HEK293 (cell line): Measurements from ENCODE around the gene HOGA1.

Experiments
- GLI4 ChIP-seq: fragments of 450-650 bp; formaldehyde crosslinking; IDR thresholded peaks from 2 replicates; pipeline ENCODE4 v1.5.1; 2016; ENCODE audit warnings: missing biosample characterization, missing genetic modification characterization
- KLF1 ChIP-seq: fragments of 450-650 bp; formaldehyde crosslinking; IDR thresholded peaks from 2 replicates; pipeline ENCODE4 v1.5.1; 2016; ENCODE audit warnings: missing biosample characterization, missing genetic modification characterization
- PATZ1 ChIP-seq: fragments of 450-650 bp; formaldehyde crosslinking; IDR thresholded peaks from 2 replicates; pipeline ENCODE4 v1.5.1; 2016; ENCODE audit warnings: missing biosample characterization, missing genetic modification characterization
- PRDM6 ChIP-seq: fragments of 450-650 bp; formaldehyde crosslinking; IDR thresholded peaks from 2 replicates; pipeline ENCODE4 v1.5.1; 2017; ENCODE audit warnings: missing biosample characterization, missing genetic modification characterization
- SP3 ChIP-seq: fragments of 450-650 bp; formaldehyde crosslinking; IDR thresholded peaks from 2 replicates; pipeline ENCODE4 v1.5.1; 2016; ENCODE audit warnings: missing biosample characterization, missing genetic modification characterization
- TCF7L2 ChIP-seq: IDR thresholded peaks from 2 replicates; pipeline ENCODE4 v1.6.1; 2011; ENCODE audit warnings: low read depth, mild to moderate bottlenecking, inconsistent platforms, low read length, moderate library complexity, borderline replicate concordance
- TRIM28 ChIP-seq: IDR thresholded peaks from 2 replicates; pipeline ENCODE4 v1.6.1; 2011; ENCODE audit warnings: low read length, control low read depth, borderline replicate concordance
- ZEB2 ChIP-seq: fragments of 450-650 bp; formaldehyde crosslinking; IDR thresholded peaks from 2 replicates; pipeline ENCODE4 v1.5.1; 2016; ENCODE audit warnings: missing biosample characterization, missing genetic modification characterization
- ZFP41 ChIP-seq: fragments of 450-650 bp; formaldehyde crosslinking; IDR thresholded peaks from 2 replicates; pipeline ENCODE4 v1.5.1; 2016; ENCODE audit warnings: missing biosample characterization, missing genetic modification characterization, borderline replicate concordance
- ZFP69B ChIP-seq: fragments of 450-650 bp; formaldehyde crosslinking; IDR thresholded peaks from 2 replicates; pipeline ENCODE4 v1.5.1; 2016; ENCODE audit warnings: missing biosample characterization, missing genetic modification characterization
- ZNF114 ChIP-seq: fragments of 450-650 bp; formaldehyde crosslinking; IDR thresholded peaks from 2 replicates; pipeline ENCODE4 v1.5.0; 2017; ENCODE audit warnings: missing biosample characterization, missing genetic modification characterization
- ZNF184 ChIP-seq: fragments of 450-650 bp; IDR thresholded peaks from 2 replicates; pipeline ENCODE4 v1.5.1; 2018; ENCODE audit warnings: missing biosample characterization, mild to moderate bottlenecking, missing genetic modification characterization
- ZNF24 ChIP-seq: fragments of 450-650 bp; formaldehyde crosslinking; IDR thresholded peaks from 2 replicates; pipeline ENCODE4 v1.5.1; 2016; ENCODE audit warnings: missing biosample characterization, missing genetic modification characterization
- ZNF335 ChIP-seq: fragments of 450-650 bp; formaldehyde crosslinking; conservative IDR thresholded peaks from 2 replicates; pipeline ENCODE4 v1.5.1; 2016; ENCODE audit warnings: missing biosample characterization, missing genetic modification characterization
- ZNF341 ChIP-seq: fragments of 450-650 bp; formaldehyde crosslinking; IDR thresholded peaks from 2 replicates; pipeline ENCODE4; 2016; ENCODE audit warnings: low read depth, missing biosample characterization, missing genetic modification characterization
- ZNF354C ChIP-seq: fragments of 450-650 bp; formaldehyde crosslinking; IDR thresholded peaks from 2 replicates; pipeline ENCODE4 v1.5.1; 2016; ENCODE audit warnings: missing biosample characterization, missing genetic modification characterization, low read depth, borderline replicate concordance
- ZNF654 ChIP-seq: fragments of 450-650 bp; formaldehyde crosslinking; IDR thresholded peaks from 2 replicates; pipeline ENCODE4 v1.5.1; 2016; ENCODE audit warnings: low read depth, missing biosample characterization, missing genetic modification characterization
- ZNF660 ChIP-seq: fragments of 450-650 bp; IDR thresholded peaks from 2 replicates; pipeline ENCODE4 v1.5.1; 2018; ENCODE audit warnings: missing biosample characterization, mild to moderate bottlenecking, missing genetic modification characterization
- ZNF670 ChIP-seq: fragments of 450-650 bp; formaldehyde crosslinking; IDR thresholded peaks from 2 replicates; pipeline ENCODE4 v1.5.1; 2016; ENCODE audit warnings: missing biosample characterization, missing genetic modification characterization, low read depth
- ZNF677 ChIP-seq: fragments of 450-650 bp; IDR thresholded peaks from 2 replicates; pipeline ENCODE4 v1.5.0; 2018; ENCODE audit warnings: missing biosample characterization, mild to moderate bottlenecking, missing genetic modification characterization, moderate library complexity
- ZNF785 ChIP-seq: fragments of 450-650 bp; formaldehyde crosslinking; IDR thresholded peaks from 2 replicates; pipeline ENCODE4 v1.5.1; 2016; ENCODE audit warnings: missing biosample characterization, missing genetic modification characterization
- ZNF830 ChIP-seq: fragments of 450-650 bp; IDR thresholded peaks from 2 replicates; pipeline ENCODE4 v1.5.0; 2018; ENCODE audit warnings: missing biosample characterization, missing genetic modification characterization, low read depth, mild to moderate bottlenecking, moderate library complexity
- TF ChIP-seq, protein P1 (sequence below): fragments of 450-650 bp; formaldehyde crosslinking; IDR thresholded peaks from 2 replicates; pipeline ENCODE4 v1.5.1; 2016; ENCODE audit warnings: missing biosample characterization, missing genetic modification characterization
- TF ChIP-seq, protein P2 (sequence below): fragments of 450-650 bp; formaldehyde crosslinking; IDR thresholded peaks from 2 replicates; pipeline ENCODE4 v1.5.1; 2016; ENCODE audit warnings: missing biosample characterization, missing genetic modification characterization, borderline replicate concordance
- TF ChIP-seq, protein P3 (sequence below): fragments of 450-650 bp; formaldehyde crosslinking; IDR thresholded peaks from 2 replicates; pipeline ENCODE4 v1.5.1; 2016; ENCODE audit warnings: missing biosample characterization, missing genetic modification characterization
- TF ChIP-seq, protein P4 (sequence below): fragments of 450-650 bp; IDR thresholded peaks from 2 replicates; pipeline ENCODE4 v1.5.1; 2018; ENCODE audit warnings: missing biosample characterization, mild to moderate bottlenecking, missing genetic modification characterization

The HOGA1 gene

DNA sequence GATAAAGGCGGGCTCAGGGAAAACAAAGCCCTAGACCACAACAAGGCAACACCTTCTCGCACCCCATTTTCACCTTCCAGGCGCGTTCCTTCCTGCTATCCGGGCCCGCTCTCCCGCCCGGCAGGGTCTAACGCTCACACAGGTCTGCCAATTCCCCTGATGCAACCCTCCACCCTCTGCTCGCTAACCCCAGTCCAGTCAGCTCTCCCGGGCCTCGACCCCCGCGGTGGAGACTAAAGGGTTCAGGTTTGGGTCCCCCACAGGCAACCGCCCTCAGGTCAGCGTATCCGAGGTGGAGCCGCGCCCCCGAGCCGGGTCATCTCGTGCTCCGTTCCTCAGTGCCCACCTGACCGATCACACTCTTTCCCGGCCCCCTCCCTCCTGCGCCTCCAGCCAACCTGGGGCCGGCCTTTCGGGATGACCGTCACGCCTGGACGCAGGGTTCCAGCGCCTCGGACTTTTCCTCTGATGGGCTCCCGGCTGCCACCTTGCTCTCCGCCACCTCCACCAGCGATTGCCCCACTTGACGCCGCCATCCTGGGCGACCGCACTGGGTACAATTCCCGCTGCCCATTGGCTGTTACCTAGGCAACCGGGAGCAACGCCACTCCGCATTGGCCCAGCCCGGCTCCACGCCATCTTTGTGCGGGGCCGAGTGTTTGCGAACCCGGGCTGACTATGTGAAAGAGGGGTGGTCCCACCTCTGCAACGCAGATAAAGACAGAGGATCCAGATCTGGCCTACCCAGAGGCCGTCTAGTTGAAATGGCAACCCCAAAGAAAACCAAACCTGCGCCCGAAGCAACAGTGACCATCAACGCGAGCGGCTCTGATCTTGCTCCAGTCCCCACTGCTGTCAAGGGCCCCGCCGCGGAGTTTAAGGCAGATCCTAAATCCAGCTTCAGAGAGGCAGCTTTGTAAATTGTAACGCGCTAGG, 49.0 kb downstream of the HOGA1 start, which contains the start of gene MORN4 (continued):
- TF ChIP-seq SP3 (tag by site-specific recombination) = peak; percentile 80
- TF ChIP-seq ZNF354C (tag by site-specific recombination) = no peak
- TF ChIP-seq ZNF24 (tag by site-specific recombination) = no peak; the same call in 1 of the 2 replicates
- no peak for TF ChIP-seq TCF7L2
- TF ChIP-seq ZNF335 (tag by site-specific recombination) = peak; percentile 88
- peak; percentile 98 for TF ChIP-seq ZFP69B (tag by site-specific recombination)
- TF ChIP-seq GLI4 (tag by site-specific recombination) = no peak
- peak; percentile 77 for TF ChIP-seq PATZ1 (tag by site-specific recombination)
- no peak for TF ChIP-seq ZNF670 (tag by site-specific recombination)
- TF ChIP-seq ZNF341 (tag by site-specific recombination) = peak; percentile 44
- TF ChIP-seq ZNF654 (tag by site-specific recombination) = no peak
- TF ChIP-seq, protein P1, sequence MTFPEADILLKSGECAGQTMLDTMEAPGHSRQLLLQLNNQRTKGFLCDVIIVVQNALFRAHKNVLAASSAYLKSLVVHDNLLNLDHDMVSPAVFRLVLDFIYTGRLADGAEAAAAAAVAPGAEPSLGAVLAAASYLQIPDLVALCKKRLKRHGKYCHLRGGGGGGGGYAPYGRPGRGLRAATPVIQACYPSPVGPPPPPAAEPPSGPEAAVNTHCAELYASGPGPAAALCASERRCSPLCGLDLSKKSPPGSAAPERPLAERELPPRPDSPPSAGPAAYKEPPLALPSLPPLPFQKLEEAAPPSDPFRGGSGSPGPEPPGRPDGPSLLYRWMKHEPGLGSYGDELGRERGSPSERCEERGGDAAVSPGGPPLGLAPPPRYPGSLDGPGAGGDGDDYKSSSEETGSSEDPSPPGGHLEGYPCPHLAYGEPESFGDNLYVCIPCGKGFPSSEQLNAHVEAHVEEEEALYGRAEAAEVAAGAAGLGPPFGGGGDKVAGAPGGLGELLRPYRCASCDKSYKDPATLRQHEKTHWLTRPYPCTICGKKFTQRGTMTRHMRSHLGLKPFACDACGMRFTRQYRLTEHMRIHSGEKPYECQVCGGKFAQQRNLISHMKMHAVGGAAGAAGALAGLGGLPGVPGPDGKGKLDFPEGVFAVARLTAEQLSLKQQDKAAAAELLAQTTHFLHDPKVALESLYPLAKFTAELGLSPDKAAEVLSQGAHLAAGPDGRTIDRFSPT = peak; percentile 99
- no peak for TF ChIP-seq ZNF785
- no peak for TF ChIP-seq TRIM28
- no peak for TF ChIP-seq ZEB2 (tag by site-specific recombination)
- TF ChIP-seq, protein P2, sequence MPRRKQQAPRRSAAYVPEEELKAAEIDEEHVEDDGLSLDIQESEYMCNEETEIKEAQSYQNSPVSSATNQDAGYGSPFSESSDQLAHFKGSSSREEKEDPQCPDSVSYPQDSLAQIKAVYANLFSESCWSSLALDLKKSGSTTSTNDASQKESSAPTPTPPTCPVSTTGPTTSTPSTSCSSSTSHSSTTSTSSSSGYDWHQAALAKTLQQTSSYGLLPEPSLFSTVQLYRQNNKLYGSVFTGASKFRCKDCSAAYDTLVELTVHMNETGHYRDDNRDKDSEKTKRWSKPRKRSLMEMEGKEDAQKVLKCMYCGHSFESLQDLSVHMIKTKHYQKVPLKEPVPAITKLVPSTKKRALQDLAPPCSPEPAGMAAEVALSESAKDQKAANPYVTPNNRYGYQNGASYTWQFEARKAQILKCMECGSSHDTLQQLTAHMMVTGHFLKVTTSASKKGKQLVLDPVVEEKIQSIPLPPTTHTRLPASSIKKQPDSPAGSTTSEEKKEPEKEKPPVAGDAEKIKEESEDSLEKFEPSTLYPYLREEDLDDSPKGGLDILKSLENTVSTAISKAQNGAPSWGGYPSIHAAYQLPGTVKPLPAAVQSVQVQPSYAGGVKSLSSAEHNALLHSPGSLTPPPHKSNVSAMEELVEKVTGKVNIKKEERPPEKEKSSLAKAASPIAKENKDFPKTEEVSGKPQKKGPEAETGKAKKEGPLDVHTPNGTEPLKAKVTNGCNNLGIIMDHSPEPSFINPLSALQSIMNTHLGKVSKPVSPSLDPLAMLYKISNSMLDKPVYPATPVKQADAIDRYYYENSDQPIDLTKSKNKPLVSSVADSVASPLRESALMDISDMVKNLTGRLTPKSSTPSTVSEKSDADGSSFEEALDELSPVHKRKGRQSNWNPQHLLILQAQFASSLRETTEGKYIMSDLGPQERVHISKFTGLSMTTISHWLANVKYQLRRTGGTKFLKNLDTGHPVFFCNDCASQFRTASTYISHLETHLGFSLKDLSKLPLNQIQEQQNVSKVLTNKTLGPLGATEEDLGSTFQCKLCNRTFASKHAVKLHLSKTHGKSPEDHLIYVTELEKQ = no peak
- TF ChIP-seq, protein P3, sequence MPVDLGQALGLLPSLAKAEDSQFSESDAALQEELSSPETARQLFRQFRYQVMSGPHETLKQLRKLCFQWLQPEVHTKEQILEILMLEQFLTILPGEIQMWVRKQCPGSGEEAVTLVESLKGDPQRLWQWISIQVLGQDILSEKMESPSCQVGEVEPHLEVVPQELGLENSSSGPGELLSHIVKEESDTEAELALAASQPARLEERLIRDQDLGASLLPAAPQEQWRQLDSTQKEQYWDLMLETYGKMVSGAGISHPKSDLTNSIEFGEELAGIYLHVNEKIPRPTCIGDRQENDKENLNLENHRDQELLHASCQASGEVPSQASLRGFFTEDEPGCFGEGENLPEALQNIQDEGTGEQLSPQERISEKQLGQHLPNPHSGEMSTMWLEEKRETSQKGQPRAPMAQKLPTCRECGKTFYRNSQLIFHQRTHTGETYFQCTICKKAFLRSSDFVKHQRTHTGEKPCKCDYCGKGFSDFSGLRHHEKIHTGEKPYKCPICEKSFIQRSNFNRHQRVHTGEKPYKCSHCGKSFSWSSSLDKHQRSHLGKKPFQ (tag by site-specific recombination) = peak; percentile 70
- no peak for TF ChIP-seq ZNF677 (tag by site-specific recombination)
- TF ChIP-seq PRDM6 (tag by site-specific recombination) = no peak
- TF ChIP-seq, protein P4, sequence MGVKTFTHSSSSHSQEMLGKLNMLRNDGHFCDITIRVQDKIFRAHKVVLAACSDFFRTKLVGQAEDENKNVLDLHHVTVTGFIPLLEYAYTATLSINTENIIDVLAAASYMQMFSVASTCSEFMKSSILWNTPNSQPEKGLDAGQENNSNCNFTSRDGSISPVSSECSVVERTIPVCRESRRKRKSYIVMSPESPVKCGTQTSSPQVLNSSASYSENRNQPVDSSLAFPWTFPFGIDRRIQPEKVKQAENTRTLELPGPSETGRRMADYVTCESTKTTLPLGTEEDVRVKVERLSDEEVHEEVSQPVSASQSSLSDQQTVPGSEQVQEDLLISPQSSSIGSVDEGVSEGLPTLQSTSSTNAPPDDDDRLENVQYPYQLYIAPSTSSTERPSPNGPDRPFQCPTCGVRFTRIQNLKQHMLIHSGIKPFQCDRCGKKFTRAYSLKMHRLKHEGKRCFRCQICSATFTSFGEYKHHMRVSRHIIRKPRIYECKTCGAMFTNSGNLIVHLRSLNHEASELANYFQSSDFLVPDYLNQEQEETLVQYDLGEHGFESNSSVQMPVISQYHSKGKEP (tag by site-specific recombination) = no peak
- no peak for TF ChIP-seq ZNF830 (tag by site-specific recombination)
- TF ChIP-seq KLF1 (tag by site-specific recombination) = no peak; the same call in 1 of the 2 replicates
- no peak for TF ChIP-seq ZNF184 (tag by site-specific recombination)
- TF ChIP-seq ZNF660 (tag by site-specific recombination) = 0 out of 2 replicates have a peak, but pooled peaks have one; percentile 9
- no peak for TF ChIP-seq ZNF114
- TF ChIP-seq ZFP41 (tag by site-specific recombination) = no peak
